ENCODE results near the gene DNMBP. TPM values are rescaled to one million over a fixed set of nuclear protein-coding genes. Genes with fewer than 3 reads are reported as not detected.
"Not testable (repeated sequence)": the region's sequence is repeated elsewhere in the genome, so short reads cannot be mapped to it uniquely, and the experiment has no call there.

Gene DNMBP
- total RNA-seq, 2 experiments from 2014 or later = 4.1 to 4.4 TPM

- Mint-ChIP-seq H3K27ac (no peak overlapping the region), H3K36me3 (ENCODE audit: low read depth) (no peaks in the 10 kb centered on the region), H3K4me1 (ENCODE audit: low read depth) (peaks cover 5% of the 10 kb centered on the region), H3K27me3 (ENCODE audit: low read depth) (no peaks in the 10 kb centered on the region), H3K9me3 (ENCODE audit: insufficient read depth) (no peaks in the 10 kb centered on the region), H3K4me3 (no peak overlapping the region)
- CTCF ChIA-PET = interaction anchor here (1.0 to 11.8 kb wide), 2 partner anchors 159 to 195 kb away, joined by 4 to 226 read pairs; partner anchors contain the start of gene DNMBP
- POLR2A ChIA-PET = no interaction called here
- ATAC-seq (no peak), DNase-seq (no peak)
Observed at GRCh38 chr10:99850767-99851340, 158.9 kb downstream of the DNMBP start.

- H3K36me3 Mint-ChIP-seq (ENCODE audit: low read depth) = no peaks in the 10 kb centered on the region
- no peak overlapping the region for H3K4me3 Mint-ChIP-seq
- ChIA-PET CTCF (interaction anchor here (11.8 kb wide), 1 partner anchor 196 kb away, joined by 226 read pairs; no protein-coding TSS in a partner anchor), POLR2A (no interaction called here)
- H3K27ac Mint-ChIP-seq = no peak overlapping the region
- peaks cover 9% of the 10 kb centered on the region for H3K4me1 Mint-ChIP-seq (ENCODE audit: low read depth)
- DNase-seq = no peak
- H3K27me3 Mint-ChIP-seq (ENCODE audit: low read depth) = no peaks in the 10 kb centered on the region
- no peaks in the 10 kb centered on the region for H3K9me3 Mint-ChIP-seq (ENCODE audit: insufficient read depth)
- no peak for ATAC-seq
Observed at GRCh38 chr10:99850021-99850766, 159.6 kb downstream of the DNMBP start.

- no peaks in the 10 kb centered on the region for H3K36me3 Mint-ChIP-seq (ENCODE audit: low read depth)
- CTCF ChIA-PET = interaction anchor here (11.8 kb wide), 1 partner anchor 197 kb away, joined by 226 read pairs; no protein-coding TSS in a partner anchor
- POLR2A ChIA-PET = no interaction called here
- DNase-seq = no peak
- peaks cover 9% of the 10 kb centered on the region for H3K4me1 Mint-ChIP-seq (ENCODE audit: low read depth)
- H3K27ac Mint-ChIP-seq = no peak overlapping the region
- ATAC-seq = no peak
- H3K9me3 Mint-ChIP-seq (ENCODE audit: insufficient read depth) = no peaks in the 10 kb centered on the region
- no peak overlapping the region for H3K4me3 Mint-ChIP-seq
- no peaks in the 10 kb centered on the region for H3K27me3 Mint-ChIP-seq (ENCODE audit: low read depth)
Observed at GRCh38 chr10:99849536-99849935, 160.2 kb downstream of the DNMBP start.

GRCh38 chr10:99849057-99849456, 160.7 kb downstream of the DNMBP start:
- peaks cover 9% of the 10 kb centered on the region for H3K4me1 Mint-ChIP-seq (ENCODE audit: low read depth)
- CTCF ChIA-PET = interaction anchor here (5.5 to 11.8 kb wide), 2 partner anchors 161 to 197 kb away, joined by 67 to 226 read pairs; partner anchors contain the start of gene DNMBP
- ATAC-seq = no peak
- no peak overlapping the region for H3K4me3 Mint-ChIP-seq
- no peak for DNase-seq
- H3K27ac Mint-ChIP-seq = no peak overlapping the region
- no peaks in the 10 kb centered on the region for H3K36me3 Mint-ChIP-seq (ENCODE audit: low read depth)
- POLR2A ChIA-PET = no interaction called here
- no peaks in the 10 kb centered on the region for H3K27me3 Mint-ChIP-seq (ENCODE audit: low read depth)
- H3K9me3 Mint-ChIP-seq (ENCODE audit: insufficient read depth) = no peaks in the 10 kb centered on the region

DNA sequence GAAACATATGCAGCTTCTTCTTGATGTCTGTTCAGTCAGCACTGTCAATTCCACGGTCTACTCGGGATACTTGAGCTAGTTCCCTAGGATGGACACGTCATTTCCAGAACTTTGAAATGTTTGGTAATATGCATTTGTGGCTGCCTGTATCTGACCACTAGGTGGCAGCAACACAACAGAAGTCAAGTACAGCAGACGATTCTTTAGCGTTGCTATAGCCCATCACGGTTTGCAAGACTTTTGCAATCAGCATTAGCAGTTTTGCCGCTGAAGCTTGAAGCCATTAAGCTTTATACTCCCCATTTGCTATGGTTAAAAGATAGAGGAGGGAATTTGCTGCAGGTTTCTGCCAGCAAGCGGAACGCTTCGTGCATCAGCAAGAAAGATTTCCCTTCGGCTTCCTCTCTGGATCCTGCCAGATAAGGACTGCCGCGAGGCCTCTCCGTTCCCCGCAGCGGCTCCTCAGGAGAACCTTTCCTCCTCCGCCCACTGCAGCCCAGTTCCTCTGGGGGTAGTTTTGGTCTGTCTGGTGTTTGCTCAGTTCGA, 163.8 kb downstream of the DNMBP start:
- Mint-ChIP-seq H3K9me3 (ENCODE audit: insufficient read depth) (no peaks in the 10 kb centered on the region), H3K27me3 (ENCODE audit: low read depth) (no peaks in the 10 kb centered on the region), H3K36me3 (ENCODE audit: low read depth) (no peaks in the 10 kb centered on the region), H3K4me1 (ENCODE audit: low read depth) (peaks cover 12% of the 10 kb centered on the region), H3K4me3 (peak overlapping the region; percentile 43), H3K27ac (no peak overlapping the region)
- POLR2A ChIA-PET = no interaction called here
- CTCF ChIA-PET = interaction anchor here (0.6 to 11.8 kb wide), 75 partner anchors 8 to 663 kb away, joined by 3 to 226 read pairs (median 4); partner anchors contain the start of genes COX15, CUTC and DNMBP
- peak; percentile 91 for ATAC-seq
- peak; percentile 84 for DNase-seq

DNA sequence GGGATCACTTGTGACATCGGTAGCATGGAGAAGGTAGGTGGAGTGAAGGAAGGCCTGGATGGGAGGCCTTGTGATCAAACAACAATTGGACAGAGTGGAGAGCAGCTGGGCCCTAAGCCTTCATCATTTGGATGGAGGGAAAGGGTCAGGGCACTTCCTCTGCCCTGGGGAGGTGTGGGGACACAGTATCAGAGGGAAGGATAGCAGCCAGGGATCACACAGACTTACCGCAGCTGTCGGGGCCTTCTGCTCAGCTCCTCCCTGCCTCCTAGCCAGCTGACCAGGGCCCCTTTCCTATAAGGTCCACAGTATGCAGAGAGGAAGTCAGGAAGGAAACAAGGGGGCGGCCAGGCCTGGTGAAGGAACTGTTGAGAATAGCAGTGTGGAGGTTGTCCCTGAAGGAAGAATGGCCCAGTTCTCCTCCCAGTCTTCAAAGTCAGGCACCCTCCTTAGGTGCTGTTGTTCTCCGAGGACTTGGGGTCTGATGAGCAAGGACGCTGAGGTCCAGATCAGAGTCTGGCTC, 165.3 kb downstream of the DNMBP start:
- CTCF ChIA-PET = interaction anchor here (1.1 to 11.8 kb wide), 7 partner anchors 11 to 202 kb away, joined by 4 to 226 read pairs (median 21); partner anchors contain the start of gene DNMBP
- Mint-ChIP-seq H3K9me3 (ENCODE audit: insufficient read depth) (no peaks in the 10 kb centered on the region), H3K27me3 (ENCODE audit: low read depth) (no peaks in the 10 kb centered on the region), H3K4me3 (no peak overlapping the region), H3K4me1 (ENCODE audit: low read depth) (peaks cover 12% of the 10 kb centered on the region), H3K27ac (no peak overlapping the region), H3K36me3 (ENCODE audit: low read depth) (no peaks in the 10 kb centered on the region)
- ATAC-seq = no peak
- POLR2A ChIA-PET = no interaction called here
- DNase-seq = no peak

DNA sequence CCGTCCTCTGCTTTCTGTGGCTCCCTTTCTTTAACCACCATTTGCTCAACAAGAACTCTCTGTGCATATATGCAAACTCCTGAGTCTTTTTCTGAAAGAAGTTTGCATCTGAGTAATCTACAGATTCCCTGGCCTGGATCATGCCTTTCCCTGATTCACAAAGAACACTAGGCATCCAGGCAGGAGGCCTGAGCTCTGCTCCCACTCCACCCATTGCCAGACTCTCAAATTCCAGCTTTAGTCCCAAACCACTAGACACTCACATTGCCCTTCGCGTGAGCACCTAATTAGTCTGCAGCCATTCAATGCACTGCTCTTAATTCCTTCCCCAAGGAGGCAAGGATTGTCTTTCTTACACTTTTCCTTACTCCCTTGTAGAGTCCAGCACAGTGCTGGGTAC, 166.4 kb downstream of the DNMBP start:
- ChIA-PET POLR2A (no interaction called here), CTCF (interaction anchor here (0.5 to 11.8 kb wide), 4 partner anchors 11 to 326 kb away, joined by 3 to 226 read pairs (median 35); partner anchors contain the start of gene DNMBP)
- peaks cover 12% of the 10 kb centered on the region for H3K4me1 Mint-ChIP-seq (ENCODE audit: low read depth)
- no peak overlapping the region for H3K27ac Mint-ChIP-seq
- no peak for ATAC-seq
- no peaks in the 10 kb centered on the region for H3K27me3 Mint-ChIP-seq (ENCODE audit: low read depth)
- no peaks in the 10 kb centered on the region for H3K36me3 Mint-ChIP-seq (ENCODE audit: low read depth)
- H3K4me3 Mint-ChIP-seq = no peak overlapping the region
- no peaks in the 10 kb centered on the region for H3K9me3 Mint-ChIP-seq (ENCODE audit: insufficient read depth)
- DNase-seq = no peak

GRCh38 chr10:99841746-99842145, 168.0 kb downstream of the DNMBP start:
- Mint-ChIP-seq H3K9me3 (ENCODE audit: insufficient read depth) (no peaks in the 10 kb centered on the region), H3K36me3 (ENCODE audit: low read depth) (no peaks in the 10 kb centered on the region), H3K27ac (no peak overlapping the region), H3K4me3 (no peak overlapping the region), H3K27me3 (ENCODE audit: low read depth) (no peaks in the 10 kb centered on the region), H3K4me1 (ENCODE audit: low read depth) (peaks cover 12% of the 10 kb centered on the region)
- POLR2A ChIA-PET = no interaction called here
- CTCF ChIA-PET = no interaction called here
- DNase-seq (no peak), ATAC-seq (no peak)

DNA sequence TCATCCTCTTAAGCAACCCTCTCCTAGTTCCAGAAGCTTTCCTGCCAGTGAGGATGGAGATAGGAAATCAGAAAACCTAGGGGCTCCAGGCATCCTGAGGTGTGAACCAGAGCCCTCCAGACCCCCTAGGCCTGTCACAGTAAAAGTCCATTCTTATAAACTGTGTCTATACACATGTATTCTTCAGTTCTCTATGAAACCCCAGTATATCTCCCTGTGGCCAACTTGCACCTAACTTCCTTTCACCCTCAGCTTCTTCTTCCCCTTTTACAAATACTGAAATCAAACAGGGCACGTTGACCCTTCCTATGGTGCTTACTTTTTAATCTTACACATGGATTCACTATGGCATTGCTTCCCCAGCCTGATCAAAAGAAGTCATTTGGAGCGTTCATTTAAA, 168.9 kb downstream of the DNMBP start:
- H3K36me3 Mint-ChIP-seq (ENCODE audit: low read depth); H3K27ac Mint-ChIP-seq; POLR2A ChIA-PET; DNase-seq; H3K27me3 Mint-ChIP-seq (ENCODE audit: low read depth); H3K9me3 Mint-ChIP-seq (ENCODE audit: insufficient read depth); H3K4me3 Mint-ChIP-seq; H3K4me1 Mint-ChIP-seq (ENCODE audit: low read depth); ATAC-seq: not testable (repeated sequence)
- CTCF ChIA-PET = interaction anchor here (0.9 kb wide), 1 partner anchor 205 kb away, joined by 4 read pairs; no protein-coding TSS in a partner anchor

GRCh38 chr10:99836711-99837110, 173.0 kb downstream of the DNMBP start:
- CTCF ChIA-PET = interaction anchor here (0.6 to 1.3 kb wide), 2 partner anchors 9 to 402 kb away, joined by 3 to 4 read pairs; no protein-coding TSS in a partner anchor

DNA sequence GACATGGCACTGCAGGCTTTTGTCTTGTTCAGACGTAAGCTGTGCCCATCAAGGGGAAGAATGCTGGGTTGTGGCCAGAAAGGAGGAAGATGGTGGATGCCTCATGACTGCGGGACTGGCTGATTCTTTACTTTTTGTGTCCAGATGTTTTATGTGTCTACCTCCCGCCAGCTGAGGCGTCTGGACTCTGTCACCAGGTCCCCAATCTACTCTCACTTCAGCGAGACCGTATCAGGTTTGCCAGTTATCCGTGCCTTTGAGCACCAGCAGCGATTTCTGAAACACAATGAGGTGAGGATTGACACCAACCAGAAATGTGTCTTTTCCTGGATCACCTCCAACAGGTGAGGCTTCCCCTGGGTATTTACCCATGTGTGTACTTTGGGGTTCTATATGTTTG, 173.8 kb downstream of the DNMBP start:
- Mint-ChIP-seq H3K4me3 (no peak overlapping the region), H3K27me3 (ENCODE audit: low read depth) (no peaks in the 10 kb centered on the region), H3K4me1 (ENCODE audit: low read depth) (no peaks in the 10 kb centered on the region), H3K36me3 (ENCODE audit: low read depth) (no peaks in the 10 kb centered on the region), H3K9me3 (ENCODE audit: insufficient read depth) (no peaks in the 10 kb centered on the region), H3K27ac (no peak overlapping the region)
- ChIA-PET POLR2A (no interaction called here), CTCF (interaction anchor here (1.3 kb wide), 1 partner anchor 9 kb away, joined by 3 read pairs; no protein-coding TSS in a partner anchor)
- ATAC-seq = no peak
- no peak for DNase-seq

More at GRCh38 chr10:99836711-99837110, 173.0 kb downstream of the DNMBP start:
- no peaks in the 10 kb centered on the region for H3K4me1 Mint-ChIP-seq (ENCODE audit: low read depth)
- H3K4me3 Mint-ChIP-seq = no peak overlapping the region
- H3K36me3 Mint-ChIP-seq (ENCODE audit: low read depth) = no peaks in the 10 kb centered on the region
- POLR2A ChIA-PET = no interaction called here
- no peaks in the 10 kb centered on the region for H3K9me3 Mint-ChIP-seq (ENCODE audit: insufficient read depth)
- DNase-seq (no peak), ATAC-seq (no peak)
- H3K27ac Mint-ChIP-seq = no peak overlapping the region
- H3K27me3 Mint-ChIP-seq (ENCODE audit: low read depth) = no peaks in the 10 kb centered on the region

GRCh38 chr10:99834410-99834809, 175.3 kb downstream of the DNMBP start:
- CTCF ChIA-PET = interaction anchor here (1.8 kb wide), 1 partner anchor 11 kb away, joined by 6 read pairs; no protein-coding TSS in a partner anchor
- ATAC-seq = no peak
- H3K4me1 Mint-ChIP-seq (ENCODE audit: low read depth) = no peaks in the 10 kb centered on the region

More at GRCh38 chr10:99834410-99834809, 175.3 kb downstream of the DNMBP start:
- H3K4me3 Mint-ChIP-seq = no peak overlapping the region
- POLR2A ChIA-PET = no interaction called here
- no peaks in the 10 kb centered on the region for H3K9me3 Mint-ChIP-seq (ENCODE audit: insufficient read depth)
- no peaks in the 10 kb centered on the region for H3K36me3 Mint-ChIP-seq (ENCODE audit: low read depth)
- H3K27me3 Mint-ChIP-seq (ENCODE audit: low read depth) = no peaks in the 10 kb centered on the region
- H3K27ac Mint-ChIP-seq = no peak overlapping the region
- no peak for DNase-seq

Measured in activated CD8-positive, alpha-beta T cell treated with anti-CD3 and anti-CD28 coated beads, Interleukin-2, amount 10 ng/mL, durations not matched to agents 7 days and 5 days (primary cell).